KOPT-K1 (cell line): ENCODE results near the gene KPNA5.

ENCODE experiments used
- H3K27ac ChIP-seq: fragments of 200-600 bp; sonication (generic); 2 replicates; pipeline ENCODE4 v1.5.1; 2016; ENCODE audit warnings: antibody characterized with exemption, mild to moderate bottlenecking, low read depth, low read length; ENCODE audit not compliant: poor library complexity, severe bottlenecking
- H3K36me3 ChIP-seq: fragments of 200-600 bp; sonication (generic); 2 replicates; pipeline ENCODE4 v1.5.1; 2017; ENCODE audit warnings: antibody characterized with exemption, mild to moderate bottlenecking, low read length, moderate library complexity; ENCODE audit not compliant: insufficient read depth
- H3K9me3 ChIP-seq: fragments of 200-600 bp; sonication (generic); 2 replicates; pipeline ENCODE4 v1.5.1; 2017; ENCODE audit warnings: antibody characterized with exemption, low read length, mild to moderate bottlenecking; ENCODE audit not compliant: insufficient read depth, poor library complexity, severe bottlenecking

KPNA5 gene

DNA sequence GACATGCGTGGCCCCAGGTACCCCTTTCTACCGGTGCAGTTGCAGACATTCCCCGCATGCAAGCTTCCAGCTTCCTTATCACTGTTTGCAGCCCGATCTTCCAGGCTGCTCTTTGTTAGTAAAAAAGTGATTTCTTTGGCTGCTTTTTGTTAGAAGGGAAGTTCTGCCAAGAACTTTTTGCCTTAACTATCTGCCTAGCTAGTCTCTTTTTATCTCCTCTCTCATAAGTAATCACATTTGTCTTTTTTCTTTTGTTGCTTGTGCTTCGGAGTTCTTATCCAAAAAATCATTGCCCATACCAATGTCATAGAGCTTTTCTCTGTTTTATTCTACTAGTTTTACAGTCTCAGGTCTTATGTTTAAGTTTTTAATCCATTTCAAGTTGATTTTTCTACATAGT, 64.2 kb downstream of the KPNA5 start:
- H3K27ac ChIP-seq = no peak overlapping the region
- H3K9me3 ChIP-seq = no peaks in the 10 kb centered on the region
- no peaks in the 10 kb centered on the region for H3K36me3 ChIP-seq

- Histone ChIP-seq H3K27ac (no peak overlapping the region), H3K36me3 (no peaks in the 10 kb centered on the region), H3K9me3 (no peaks in the 10 kb centered on the region)
Observed at GRCh38 chr6:116761779-116762178, 80.8 kb downstream of the KPNA5 start.

DNA sequence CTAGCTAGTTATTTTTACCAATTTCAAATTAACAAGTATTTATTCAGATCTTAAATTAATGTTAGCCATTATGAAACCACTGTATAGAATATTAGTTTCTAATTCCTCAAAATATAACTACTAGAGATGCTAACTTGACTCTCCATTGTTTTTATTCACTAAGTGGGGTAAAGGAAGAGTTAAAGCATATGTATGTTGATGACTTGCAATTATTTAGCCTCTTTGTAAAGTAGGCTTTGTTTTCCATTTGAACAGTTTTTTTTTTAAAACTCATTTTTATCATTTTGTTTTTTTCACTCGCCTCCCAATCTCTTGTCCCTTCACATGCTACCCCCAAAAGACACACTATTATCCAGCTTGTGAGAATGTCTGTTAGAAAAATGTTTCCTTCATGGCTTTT, 81.2 kb downstream of the KPNA5 start:
- Histone ChIP-seq H3K36me3 (no peaks in the 10 kb centered on the region), H3K9me3 (no peaks in the 10 kb centered on the region)

DNA sequence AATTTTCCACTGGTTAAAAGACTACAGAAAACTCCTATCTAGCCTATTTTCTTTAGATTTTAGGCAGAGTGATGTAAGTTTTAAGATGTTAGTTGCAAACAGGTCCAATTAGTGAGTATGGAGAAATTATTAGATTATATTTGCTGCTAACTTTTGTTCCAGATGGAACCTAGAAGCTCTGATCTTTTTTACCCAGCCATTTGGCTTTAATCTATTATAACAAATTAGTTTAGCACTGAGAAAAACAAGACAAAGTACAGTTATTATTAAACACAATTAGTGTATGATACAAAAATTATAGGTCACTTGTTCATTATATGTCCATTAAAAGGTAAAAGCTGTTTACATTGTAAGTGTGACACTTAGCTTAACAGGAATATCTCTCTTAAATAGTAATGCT, 82.0 kb downstream of the KPNA5 start:
- H3K9me3 ChIP-seq = no peaks in the 10 kb centered on the region

More for the DNA sequence above, 81.2 kb downstream of the KPNA5 start:
- no peak overlapping the region for H3K27ac ChIP-seq

GRCh38 chr6:116763906-116764628, 83.1 kb downstream of the KPNA5 start:
- H3K9me3 ChIP-seq = no peaks in the 10 kb centered on the region
- no peaks in the 10 kb centered on the region for H3K36me3 ChIP-seq
- no peak overlapping the region for H3K27ac ChIP-seq

More for the DNA sequence above, 82.0 kb downstream of the KPNA5 start:
- H3K36me3 ChIP-seq = no peaks in the 10 kb centered on the region
- no peak overlapping the region for H3K27ac ChIP-seq

DNA sequence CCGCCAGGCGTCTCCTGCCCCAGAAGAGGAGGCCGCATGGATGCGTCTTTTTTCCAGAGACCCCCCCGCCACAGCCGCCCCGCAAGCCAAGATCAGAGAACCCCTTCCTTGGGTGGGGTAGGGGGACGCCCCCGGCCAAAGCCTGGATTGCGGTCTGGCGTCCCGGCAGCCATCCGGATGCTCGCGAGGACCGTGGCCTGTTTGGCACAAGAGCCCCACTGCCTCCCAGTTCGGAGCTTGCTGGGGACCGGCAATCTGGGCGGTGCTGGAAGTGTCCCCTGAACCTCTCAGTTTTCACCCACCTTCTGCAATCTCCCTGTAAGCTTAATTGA, 83.6 kb downstream of the KPNA5 start:
- H3K27ac ChIP-seq = no peak overlapping the region
- H3K9me3 ChIP-seq = no peaks in the 10 kb centered on the region
- H3K36me3 ChIP-seq = no peaks in the 10 kb centered on the region

DNA sequence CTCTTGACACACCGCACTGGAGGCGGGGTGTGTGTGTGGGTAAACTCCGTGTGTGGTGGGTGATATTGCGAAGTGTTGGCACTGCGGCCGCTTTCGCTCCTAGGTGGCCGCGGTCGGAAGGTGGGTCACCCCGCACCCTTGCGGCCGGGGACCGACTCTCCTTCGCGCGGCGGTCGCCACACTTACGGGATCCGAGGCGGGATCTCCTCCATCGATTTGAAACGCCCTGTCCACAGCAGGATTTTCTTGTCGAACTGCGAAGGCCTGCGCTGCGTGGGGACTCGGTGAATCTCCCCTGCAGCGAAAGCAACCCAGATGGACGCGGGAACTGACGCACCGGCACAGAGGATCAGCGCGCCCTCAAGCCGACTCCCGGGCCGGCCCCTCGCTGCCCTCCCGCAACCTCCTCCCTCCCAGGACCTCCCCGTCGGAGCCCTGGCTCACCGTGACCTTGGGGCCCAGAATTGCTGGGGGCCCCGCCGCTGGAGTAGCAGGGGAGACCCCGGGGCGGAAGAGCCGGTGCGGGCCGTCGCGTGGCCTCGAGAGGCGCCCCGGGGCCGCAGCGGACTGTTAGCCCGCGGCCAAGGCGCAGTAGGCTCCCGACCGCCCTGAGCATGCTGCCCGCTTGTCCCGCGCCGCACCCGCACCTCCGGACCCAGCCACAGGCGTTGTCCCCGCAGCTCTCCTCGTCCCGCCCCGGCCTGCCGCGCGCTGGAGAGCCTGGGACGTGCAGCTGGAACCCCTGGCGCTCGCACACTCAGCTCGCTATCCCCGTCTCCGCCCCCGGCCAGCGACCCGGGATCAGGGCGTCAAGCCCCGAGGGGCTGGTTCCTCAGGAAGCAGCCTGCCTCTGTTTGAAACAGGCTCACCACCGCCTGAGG, 84.2 kb downstream of the KPNA5 start, which contains the start of gene FAM162B:
Gene FAM162B, minus strand, starts transcription at position 759 of the 881 bp plus-strand sequence. Its CDS starts 143 bp downstream, at position 616.
- Histone ChIP-seq H3K36me3 (no peaks in the 10 kb centered on the region), H3K27ac (no peak within 1 kb of the TSS), H3K9me3 (no peaks in the 10 kb centered on the region)

- H3K9me3 ChIP-seq = no peaks in the 10 kb centered on the region
- no peak overlapping the region for H3K27ac ChIP-seq
- H3K36me3 ChIP-seq = no peaks in the 10 kb centered on the region
Observed at GRCh38 chr6:116766506-116767176, 85.6 kb downstream of the KPNA5 start.

GRCh38 chr6:116767715-116768114, 86.7 kb downstream of the KPNA5 start:
- Histone ChIP-seq H3K36me3 (no peaks in the 10 kb centered on the region), H3K9me3 (no peaks in the 10 kb centered on the region), H3K27ac (no peak overlapping the region)

DNA sequence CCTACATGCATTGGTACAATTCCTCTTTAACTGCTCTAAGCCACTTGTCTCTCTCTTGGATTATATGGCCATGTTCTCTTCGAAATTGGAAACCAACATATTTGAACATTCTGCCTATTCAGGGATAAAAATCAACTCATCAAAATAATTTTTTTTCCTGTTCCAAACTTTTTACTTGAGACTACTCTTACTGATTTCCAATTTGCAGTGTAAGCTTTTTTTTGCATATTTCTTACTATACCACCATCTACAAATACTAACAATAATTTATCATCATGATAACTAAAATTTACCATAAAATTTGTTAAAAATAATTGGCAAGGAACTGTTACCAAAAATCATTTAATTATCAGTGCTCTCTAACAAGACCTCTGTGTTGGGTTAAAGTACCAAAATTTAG, 91.4 kb downstream of the KPNA5 start:
- H3K36me3 ChIP-seq = no peaks in the 10 kb centered on the region
- H3K27ac ChIP-seq = no peak overlapping the region
- no peaks in the 10 kb centered on the region for H3K9me3 ChIP-seq

DNA sequence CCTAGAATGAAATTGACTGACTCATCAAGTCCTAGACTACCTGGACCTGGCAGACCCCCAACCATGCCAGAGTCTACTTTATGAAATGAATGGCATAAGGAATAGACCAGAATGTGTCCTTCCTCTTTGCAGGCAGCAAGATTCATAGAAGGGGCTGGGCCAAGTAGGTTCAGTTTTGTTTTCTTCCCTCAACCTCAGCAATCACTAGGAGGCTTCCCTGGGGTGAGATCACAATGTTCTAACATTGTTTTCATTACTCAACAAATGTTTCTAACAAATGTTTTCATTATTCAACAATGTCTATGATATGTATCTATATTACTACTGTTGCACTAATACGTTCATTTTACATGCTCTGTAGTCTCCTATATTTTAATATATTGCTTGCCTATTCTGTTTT, 92.9 kb downstream of the KPNA5 start:
- no peaks in the 10 kb centered on the region for H3K9me3 ChIP-seq
- no peak overlapping the region for H3K27ac ChIP-seq
- H3K36me3 ChIP-seq = no peaks in the 10 kb centered on the region

DNA sequence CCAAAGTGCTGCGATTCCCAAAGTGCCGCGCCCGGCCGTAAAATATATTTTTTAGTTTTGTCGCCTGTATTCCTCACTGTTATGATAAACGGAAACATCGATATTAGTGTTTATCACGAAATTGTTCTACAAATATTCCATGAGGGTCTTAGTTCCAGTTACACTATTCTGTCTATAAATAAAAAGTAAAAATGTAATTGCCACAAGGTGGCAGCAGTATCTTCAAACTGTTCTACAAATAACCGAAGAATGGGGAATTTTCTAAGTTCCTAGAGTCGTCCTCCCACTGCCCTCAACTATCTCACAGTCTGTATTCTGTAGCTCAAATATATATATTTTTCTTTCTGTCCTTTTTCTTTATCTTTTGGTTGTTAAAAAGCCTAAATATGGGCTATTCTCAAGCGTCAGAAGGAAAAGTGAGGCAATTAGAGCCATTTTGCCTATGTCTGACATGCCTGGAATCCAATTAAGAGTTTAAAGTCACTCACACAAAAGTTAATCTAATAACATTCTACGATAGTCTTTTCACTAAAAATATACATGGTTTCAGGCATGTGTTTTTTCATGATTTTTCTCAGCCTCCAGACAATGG, 98.7 kb downstream of the KPNA5 start:
- Histone ChIP-seq H3K9me3 (no peaks in the 10 kb centered on the region), H3K27ac (no peak overlapping the region), H3K36me3 (no peaks in the 10 kb centered on the region)

DNA sequence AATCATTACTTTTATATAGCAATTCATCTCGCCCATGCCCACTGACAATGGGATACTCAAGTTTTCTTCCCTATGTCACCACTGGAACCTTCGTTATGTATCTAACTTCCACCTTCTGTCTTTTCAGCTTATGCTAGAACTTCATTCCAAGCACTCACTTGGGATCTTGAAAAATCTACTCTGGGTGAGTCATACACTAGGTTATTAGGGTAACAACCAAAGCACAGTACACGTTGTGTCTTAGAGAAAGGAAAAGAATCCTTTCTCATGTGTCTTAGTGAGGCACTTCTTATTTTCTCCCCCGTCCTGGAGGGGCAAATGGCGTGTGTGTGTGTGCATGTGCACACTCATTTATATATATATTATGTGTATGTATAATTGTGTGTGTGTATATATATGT, 102.8 kb downstream of the KPNA5 start:
- Histone ChIP-seq H3K9me3 (no peaks in the 10 kb centered on the region), H3K36me3 (no peaks in the 10 kb centered on the region), H3K27ac (no peak overlapping the region)
